ENCODE measurements around the gene C9orf78.

DNA sequence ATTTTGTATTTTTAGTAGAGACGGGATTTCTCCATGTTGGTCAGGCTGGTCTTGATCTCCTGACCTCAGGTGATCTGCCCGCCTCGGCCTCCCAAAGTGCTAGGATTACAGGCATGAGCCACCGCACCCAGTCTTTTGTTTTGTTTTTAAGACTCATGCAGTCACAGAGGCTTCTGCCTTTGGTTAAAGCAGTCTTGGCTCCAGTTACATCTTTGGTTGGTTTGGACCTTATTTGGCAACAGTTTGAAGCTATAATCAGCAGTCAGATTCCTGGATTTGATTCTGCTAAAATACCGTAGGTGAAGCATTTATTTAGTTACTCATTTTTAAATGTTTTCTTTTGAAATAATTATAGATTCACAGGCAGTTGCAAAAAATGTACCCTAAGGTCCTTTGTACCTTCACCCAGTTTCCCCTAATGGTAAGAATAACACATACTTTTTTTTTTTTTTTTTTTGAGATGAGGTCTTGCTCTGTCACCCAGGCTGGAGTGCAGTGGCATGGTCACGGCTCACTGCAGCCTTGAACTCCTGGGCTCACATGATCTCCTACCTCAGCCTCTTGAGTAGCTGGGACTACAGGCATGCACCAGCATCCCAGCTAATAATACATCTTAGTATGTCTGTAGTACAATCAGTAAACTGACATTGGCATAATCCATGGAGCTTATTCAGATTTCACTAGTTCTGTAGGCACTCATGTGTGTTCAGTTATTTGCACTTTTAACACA, 15.9 kb upstream of the C9orf78 start:
- TF ChIP-seq, protein P1, sequence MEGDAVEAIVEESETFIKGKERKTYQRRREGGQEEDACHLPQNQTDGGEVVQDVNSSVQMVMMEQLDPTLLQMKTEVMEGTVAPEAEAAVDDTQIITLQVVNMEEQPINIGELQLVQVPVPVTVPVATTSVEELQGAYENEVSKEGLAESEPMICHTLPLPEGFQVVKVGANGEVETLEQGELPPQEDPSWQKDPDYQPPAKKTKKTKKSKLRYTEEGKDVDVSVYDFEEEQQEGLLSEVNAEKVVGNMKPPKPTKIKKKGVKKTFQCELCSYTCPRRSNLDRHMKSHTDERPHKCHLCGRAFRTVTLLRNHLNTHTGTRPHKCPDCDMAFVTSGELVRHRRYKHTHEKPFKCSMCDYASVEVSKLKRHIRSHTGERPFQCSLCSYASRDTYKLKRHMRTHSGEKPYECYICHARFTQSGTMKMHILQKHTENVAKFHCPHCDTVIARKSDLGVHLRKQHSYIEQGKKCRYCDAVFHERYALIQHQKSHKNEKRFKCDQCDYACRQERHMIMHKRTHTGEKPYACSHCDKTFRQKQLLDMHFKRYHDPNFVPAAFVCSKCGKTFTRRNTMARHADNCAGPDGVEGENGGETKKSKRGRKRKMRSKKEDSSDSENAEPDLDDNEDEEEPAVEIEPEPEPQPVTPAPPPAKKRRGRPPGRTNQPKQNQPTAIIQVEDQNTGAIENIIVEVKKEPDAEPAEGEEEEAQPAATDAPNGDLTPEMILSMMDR (IDR thresholded peaks at IDR 0.05): no peak
- TF ChIP-seq POLR2A (IDR thresholded peaks at IDR 0.05): no peak

All from esophagus squamous epithelium (tissue), 4 donors.